ENCODE measurements around the gene PTGES3.

GRCh38 chr12:56722832-56723231 is 34.7 kb upstream of the PTGES3 start:
- TF ChIP-seq CTCF (IDR thresholded peaks at IDR 0.05) = no peak
- no peak for TF ChIP-seq POLR2A (IDR thresholded peaks at IDR 0.05)
